GM10248 (cell line): ENCODE measurements around the gene ZPR1.

ENCODE experiments used
- CTCF ChIA-PET: fragments of 300-600 bp; sonication (Branson Sonifier 250); formaldehyde crosslinking; extraction: SDS; loops from one replicate; lab custom pipeline; 2021; ENCODE audit warnings: antibody characterized with exemption; lab: Yijun Ruan, JAX
- POLR2A ChIA-PET: fragments of 350-650 bp; sonication (Branson Sonifier 250); formaldehyde crosslinking; extraction: SDS; loops from one replicate; lab custom pipeline; 2020; ENCODE audit warnings: antibody characterized with exemption; lab: Yijun Ruan, JAX
- DNase-seq: peaks from one replicate; pipeline ENCODE4 v3.0.0; 2012; ENCODE audit errors: extremely low spot score
- CTCF ChIP-seq: IDR thresholded peaks from 2 replicates; pipeline ENCODE4 v1.5.1; 2012; ENCODE audit warnings: mild to moderate bottlenecking, low read depth; ENCODE audit errors: extremely low read depth, missing control alignments, control extremely low read depth

Gene ZPR1

GRCh38 chr11:116825434-116825833 lies 37.6 kb upstream of the ZPR1 start:
- no peak for TF ChIP-seq CTCF
- DNase-seq, result no peak
- ChIA-PET POLR2A (no interaction called here), CTCF (interaction anchor here (0.8 to 1.5 kb wide), 2 partner anchors 10 to 34 kb away, joined by 4 to 5 read pairs; partner anchors contain the start of gene APOA5)

DNA sequence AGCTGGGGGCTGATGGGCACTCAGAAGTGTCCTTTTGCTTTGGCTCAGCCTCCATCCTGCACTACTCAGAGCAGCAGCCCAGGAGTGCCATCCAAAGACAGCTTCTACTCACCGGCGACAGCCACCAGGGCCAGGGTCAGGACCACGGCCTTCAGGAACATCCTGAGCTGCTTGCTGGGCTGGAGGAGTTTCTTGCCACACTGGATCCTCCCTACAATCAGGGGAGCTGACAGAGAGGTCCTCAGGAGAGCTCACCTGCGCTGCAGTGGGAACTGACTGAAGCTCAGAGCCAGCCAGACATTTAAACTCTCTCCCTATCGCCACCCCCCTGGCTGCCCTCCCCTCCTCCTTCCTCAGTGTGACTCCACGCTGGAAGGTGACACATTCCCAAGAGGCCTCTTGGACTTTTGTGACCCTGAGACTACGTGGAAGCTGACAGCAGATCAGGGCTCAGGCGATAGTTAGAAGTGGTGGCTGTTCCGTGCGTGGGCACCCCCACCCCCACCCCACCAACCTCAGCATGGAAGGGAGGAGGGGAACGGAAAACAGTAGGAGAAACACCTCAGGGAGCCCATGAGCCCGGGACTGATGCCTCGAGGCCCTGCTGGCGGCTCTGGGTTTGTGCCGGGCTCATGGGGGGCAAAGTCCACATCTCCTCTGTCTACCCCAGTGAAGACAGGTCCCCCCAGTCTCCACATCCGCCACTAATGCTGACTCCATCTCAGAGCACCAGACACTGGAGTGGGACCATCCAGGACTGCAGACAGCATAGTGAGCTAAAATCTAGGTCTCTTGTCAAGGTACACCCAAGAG lies 35.4 kb upstream of the ZPR1 start, which contains the start of gene APOA4:
Gene APOA4, minus strand, starts transcription at position 274 of the 813 bp plus-strand sequence. Its CDS starts 113 bp downstream, at position 161.
- DNase-seq, result no peak
- CTCF ChIA-PET, result interaction anchor here (1.1 to 6.2 kb wide), 7 partner anchors 10 to 404 kb away, joined by 3 to 50 read pairs (median 4); partner anchors contain the start of genes APOA1 and APOA5
- no peak for TF ChIP-seq CTCF
- POLR2A ChIA-PET, result no interaction called here

- ChIA-PET CTCF (interaction anchor here (1.1 to 6.2 kb wide), 6 partner anchors 9 to 404 kb away, joined by 3 to 50 read pairs (median 4); partner anchors contain the start of genes APOA1 and APOA5), POLR2A (no interaction called here)
- no peak for TF ChIP-seq CTCF
- DNase-seq, result no peak
These were observed 34.8 kb upstream of the ZPR1 start for GRCh38 chr11:116822575-116822974.

- DNase-seq, result no peak
- CTCF ChIA-PET, result interaction anchor here (0.7 to 6.2 kb wide), 4 partner anchors 8 to 406 kb away, joined by 3 to 50 read pairs (median 10); partner anchors contain the start of genes APOA1, APOA5 and APOC3
- POLR2A ChIA-PET, result no interaction called here
- no peak for TF ChIP-seq CTCF
These were observed 33.5 kb upstream of the ZPR1 start for GRCh38 chr11:116821050-116821918.

GRCh38 chr11:116819049-116819448 lies 31.2 kb upstream of the ZPR1 start:
- no peak for DNase-seq
- no peak for TF ChIP-seq CTCF
- ChIA-PET CTCF (interaction anchor here (1.0 to 6.2 kb wide), 3 partner anchors 15 to 28 kb away, joined by 3 to 50 read pairs (median 5); partner anchors contain the start of genes APOA1 and APOA5), POLR2A (no interaction called here)

DNA sequence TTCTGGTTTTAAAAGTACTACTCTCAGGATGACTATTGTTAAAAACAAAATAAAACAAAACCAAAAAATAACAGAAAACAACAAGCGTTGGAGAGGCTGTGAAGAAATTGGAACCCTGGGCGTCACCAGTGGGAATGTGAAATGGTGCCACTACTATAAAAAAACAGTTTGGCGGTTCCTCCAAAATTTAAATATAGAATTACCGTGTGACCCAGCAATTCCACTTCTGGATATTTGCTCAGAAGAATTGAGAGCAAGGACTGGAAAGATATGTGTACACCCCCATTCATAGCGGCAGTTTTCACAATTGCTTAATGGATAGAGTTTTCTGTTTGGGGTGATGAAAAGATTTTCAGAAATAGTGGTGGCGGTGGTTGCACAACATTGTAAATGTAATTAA lies 26.7 kb upstream of the ZPR1 start:
- DNase-seq, result no peak
- ChIA-PET CTCF (interaction anchor here (2.6 kb wide), 1 partner anchor 23 kb away, joined by 14 read pairs; the partner anchor contains the start of gene APOA5), POLR2A (no interaction called here)
- TF ChIP-seq CTCF, result no peak
